ENCODE measurements around the gene PVALB.

Gene PVALB

DNA sequence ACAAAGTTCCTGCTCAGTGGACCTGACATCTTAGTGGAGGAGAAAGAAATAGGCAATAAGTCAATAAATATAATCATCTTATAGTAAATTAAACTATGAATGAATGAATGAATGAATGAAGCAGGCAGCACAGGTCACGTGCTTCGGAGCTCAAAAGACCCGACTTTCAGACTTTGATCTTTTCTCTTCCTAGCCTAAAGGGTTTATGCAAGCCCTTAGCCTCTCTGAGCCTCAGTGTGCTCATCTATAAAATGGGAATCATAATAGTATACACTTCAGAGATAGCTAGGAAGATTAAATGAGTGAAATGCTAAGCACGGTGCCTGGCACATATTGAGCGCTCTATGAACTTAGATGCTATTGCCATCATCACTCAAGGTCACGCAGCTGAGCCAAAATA is 7.5 kb downstream of the PVALB start:
- DNase-seq (ENCODE audit: extremely low spot score), result no peak
- CTCF ChIA-PET, result interaction anchor here (0.9 to 1.3 kb wide), 3 partner anchors 9 to 237 kb away, joined by 3 to 4 read pairs (median 3); no protein-coding TSS in a partner anchor
- TF ChIP-seq, protein P1, sequence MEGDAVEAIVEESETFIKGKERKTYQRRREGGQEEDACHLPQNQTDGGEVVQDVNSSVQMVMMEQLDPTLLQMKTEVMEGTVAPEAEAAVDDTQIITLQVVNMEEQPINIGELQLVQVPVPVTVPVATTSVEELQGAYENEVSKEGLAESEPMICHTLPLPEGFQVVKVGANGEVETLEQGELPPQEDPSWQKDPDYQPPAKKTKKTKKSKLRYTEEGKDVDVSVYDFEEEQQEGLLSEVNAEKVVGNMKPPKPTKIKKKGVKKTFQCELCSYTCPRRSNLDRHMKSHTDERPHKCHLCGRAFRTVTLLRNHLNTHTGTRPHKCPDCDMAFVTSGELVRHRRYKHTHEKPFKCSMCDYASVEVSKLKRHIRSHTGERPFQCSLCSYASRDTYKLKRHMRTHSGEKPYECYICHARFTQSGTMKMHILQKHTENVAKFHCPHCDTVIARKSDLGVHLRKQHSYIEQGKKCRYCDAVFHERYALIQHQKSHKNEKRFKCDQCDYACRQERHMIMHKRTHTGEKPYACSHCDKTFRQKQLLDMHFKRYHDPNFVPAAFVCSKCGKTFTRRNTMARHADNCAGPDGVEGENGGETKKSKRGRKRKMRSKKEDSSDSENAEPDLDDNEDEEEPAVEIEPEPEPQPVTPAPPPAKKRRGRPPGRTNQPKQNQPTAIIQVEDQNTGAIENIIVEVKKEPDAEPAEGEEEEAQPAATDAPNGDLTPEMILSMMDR (IDR thresholded peaks at IDR 0.05; ENCODE audit: control extremely low read depth, extremely low read depth, low read depth, missing control alignments), result no peak
- POLR2A ChIA-PET, result no interaction called here

DNA sequence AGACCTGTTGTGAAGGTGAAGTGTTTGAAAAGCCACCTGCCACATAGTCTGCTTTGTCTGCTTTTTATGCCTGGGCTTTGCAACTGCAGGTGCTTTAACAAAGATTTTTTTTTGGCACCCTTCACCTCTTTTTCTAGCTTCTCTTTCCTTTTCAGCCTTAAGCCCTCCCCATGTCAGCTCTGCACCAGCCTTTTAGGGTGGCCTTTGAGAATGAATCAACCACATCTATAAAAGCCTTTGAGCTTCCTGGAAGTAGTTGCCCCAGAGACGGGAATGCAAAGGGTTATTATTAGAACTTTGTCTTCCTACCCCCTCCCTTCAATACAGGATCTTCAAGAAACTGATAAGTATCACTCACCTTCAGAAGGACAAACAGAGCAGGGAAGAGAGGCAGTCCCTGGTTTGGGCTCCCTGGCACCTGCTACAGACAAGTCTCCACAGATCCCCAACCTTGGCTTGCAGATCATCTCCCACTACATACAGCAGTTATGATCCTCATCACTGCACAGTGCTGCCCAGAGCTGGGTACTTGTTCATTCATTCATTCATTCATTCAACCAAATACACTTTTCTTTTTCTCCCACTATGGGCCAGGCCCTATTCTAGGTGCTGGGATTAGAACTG is 8.0 kb downstream of the PVALB start:
- POLR2A ChIA-PET, result no interaction called here
- DNase-seq (ENCODE audit: extremely low spot score), result no peak
- TF ChIP-seq, protein P1 (IDR thresholded peaks at IDR 0.05; ENCODE audit: control extremely low read depth, extremely low read depth, low read depth, missing control alignments), result no peak
- CTCF ChIA-PET, result interaction anchor here (0.9 to 1.3 kb wide), 2 partner anchors 10 to 11 kb away, joined by 3 to 4 read pairs; no protein-coding TSS in a partner anchor

DNA sequence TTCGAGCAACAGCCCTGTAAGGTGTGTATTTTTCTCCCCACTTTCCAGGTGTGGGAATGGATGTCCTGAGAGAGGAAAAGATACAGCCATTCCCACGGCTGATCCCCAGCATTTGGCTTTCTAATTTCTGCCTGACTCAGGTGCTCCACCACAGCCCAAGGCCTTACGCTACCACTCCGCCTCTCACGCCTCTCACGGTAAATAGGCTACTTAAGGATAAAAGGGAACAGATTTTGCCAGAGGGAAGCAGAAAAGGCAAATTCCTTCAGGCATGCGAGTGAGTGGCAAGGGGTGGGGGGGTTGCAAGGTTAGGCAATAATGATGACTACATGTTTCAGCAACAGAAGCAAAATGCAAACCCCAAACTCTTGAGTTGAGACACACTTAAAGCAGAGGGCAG is 9.2 kb downstream of the PVALB start:
- TF ChIP-seq, protein P1 (IDR thresholded peaks at IDR 0.05; ENCODE audit: control extremely low read depth, extremely low read depth, low read depth, missing control alignments), result no peak
- no peak for DNase-seq (ENCODE audit: extremely low spot score)
- CTCF ChIA-PET, result interaction anchor here (1.2 kb wide), 1 partner anchor 48 kb away, joined by 3 read pairs; no protein-coding TSS in a partner anchor
- POLR2A ChIA-PET, result no interaction called here

DNA sequence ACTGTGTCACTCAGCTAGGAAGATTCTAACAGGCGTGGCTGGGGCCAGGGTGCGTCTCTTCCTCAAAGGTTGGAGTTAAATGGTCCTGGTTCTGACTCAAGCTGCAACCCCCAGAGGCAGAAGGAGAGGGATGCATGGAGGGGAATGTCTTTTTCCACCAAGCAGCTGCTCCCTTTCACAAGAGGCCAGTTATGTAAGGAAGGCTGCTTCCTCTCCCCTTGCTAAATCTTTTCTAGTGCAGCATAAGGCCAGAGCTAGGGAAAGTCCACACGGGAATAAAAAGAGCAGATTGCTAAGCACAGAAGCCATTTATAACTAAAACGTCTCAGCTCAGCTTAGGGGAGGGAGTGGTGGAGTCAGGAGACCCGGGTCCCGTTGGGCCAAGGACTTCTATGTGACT is 10.0 kb downstream of the PVALB start:
- POLR2A ChIA-PET, result no interaction called here
- TF ChIP-seq, protein P1 (IDR thresholded peaks at IDR 0.05; ENCODE audit: control extremely low read depth, extremely low read depth, low read depth, missing control alignments), result no peak
- CTCF ChIA-PET, result interaction anchor here (1.2 to 1.4 kb wide), 2 partner anchors 49 to 171 kb away, joined by 3 to 4 read pairs; no protein-coding TSS in a partner anchor
- DNase-seq (ENCODE audit: extremely low spot score), result no peak

DNA sequence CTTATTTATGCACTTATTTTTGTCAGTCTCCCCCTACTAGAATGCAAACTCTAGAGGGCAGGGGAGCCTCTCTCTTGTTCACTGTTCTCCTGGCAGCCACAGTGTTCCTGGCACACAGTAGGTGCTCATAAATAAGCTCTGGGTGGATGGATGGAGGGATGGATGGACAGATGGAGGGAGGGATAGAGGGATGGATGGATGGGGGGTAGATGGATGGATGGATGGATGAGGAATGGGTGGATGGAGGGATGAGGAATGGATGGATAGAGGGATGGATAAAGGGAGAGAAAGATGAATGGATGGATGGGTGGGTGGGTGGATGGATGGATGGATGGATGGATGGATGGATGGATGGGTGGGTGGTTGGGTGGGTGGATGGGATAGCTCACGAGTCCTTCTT is 13.5 kb downstream of the PVALB start:
- CTCF ChIA-PET, result interaction anchor here (1.3 to 2.0 kb wide), 4 partner anchors 21 to 53 kb away, joined by 5 to 6 read pairs (median 6); no protein-coding TSS in a partner anchor
- no peak for DNase-seq (ENCODE audit: extremely low spot score)
- TF ChIP-seq, protein P1 (IDR thresholded peaks at IDR 0.05; ENCODE audit: control extremely low read depth, extremely low read depth, low read depth, missing control alignments), result no peak

DNA sequence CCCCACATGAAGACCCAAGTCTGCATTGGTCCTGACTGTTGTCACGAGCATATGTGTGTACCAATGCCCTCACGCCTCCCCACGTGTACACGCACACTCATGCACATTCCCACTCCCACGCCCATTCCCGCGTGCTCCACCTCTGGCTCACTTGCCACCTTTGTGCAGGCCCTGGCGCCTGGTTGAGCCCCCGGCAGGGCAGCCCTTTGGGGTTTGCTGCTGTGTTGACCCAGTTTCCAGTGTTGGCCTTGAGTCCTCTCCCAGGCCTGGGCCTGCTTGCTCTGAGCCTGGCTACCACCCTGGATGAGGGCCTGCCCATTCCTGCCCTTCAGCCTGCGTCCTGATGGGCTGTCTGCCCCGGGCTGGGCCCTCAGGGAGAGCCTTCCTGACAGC is 18.2 kb downstream of the PVALB start:
- no peak for DNase-seq (ENCODE audit: extremely low spot score)
- ChIA-PET CTCF (interaction anchor here (0.9 to 1.2 kb wide), 3 partner anchors 42 to 58 kb away, joined by 3 to 4 read pairs (median 3); no protein-coding TSS in a partner anchor), POLR2A (no interaction called here)

More for the DNA sequence above, 13.5 kb downstream of the PVALB start:
- POLR2A ChIA-PET, result no interaction called here

More for the DNA sequence above, 18.2 kb downstream of the PVALB start:
- TF ChIP-seq, protein P1 (IDR thresholded peaks at IDR 0.05; ENCODE audit: control extremely low read depth, extremely low read depth, low read depth, missing control alignments), result no peak

Measured in GM10248 (cell line).